ENCODE data around the gene PAQR3.
A peak's percentile ranks its signal among the peaks of the same experiment; 100 is the strongest.

PAQR3 gene

GRCh38 chr4:78938474-78938867, 767 bp downstream of the PAQR3 start:
- no peaks in the 10 kb centered on the region for H3K27me3 ChIP-seq
- no peaks in the 10 kb centered on the region for H3K36me3 ChIP-seq
- H3K9me3 ChIP-seq = no peaks in the 10 kb centered on the region
- no peaks in the 10 kb centered on the region for H3K4me1 ChIP-seq
- no peak for DNase-seq
- TF ChIP-seq CTCF (IDR thresholded peaks at IDR 0.05; ENCODE audit: low read depth, low read length) = no peak
- H3K4me3 ChIP-seq (ENCODE audit: low read depth, low read length) = peak overlapping the region; percentile 88

GRCh38 chr4:78937837-78938236, 1.4 kb downstream of the PAQR3 start:
- Histone ChIP-seq H3K27me3 (no peaks in the 10 kb centered on the region), H3K36me3 (no peaks in the 10 kb centered on the region), H3K9me3 (no peaks in the 10 kb centered on the region), H3K4me3 (ENCODE audit: low read depth, low read length) (peak overlapping the region; percentile 88; the same call in 1 of the 2 replicates), H3K4me1 (no peaks in the 10 kb centered on the region)
- DNase-seq = no peak
- TF ChIP-seq CTCF (IDR thresholded peaks at IDR 0.05; ENCODE audit: low read depth, low read length) = no peak

GRCh38 chr4:78936989-78937388, 2.2 kb downstream of the PAQR3 start:
- H3K4me1 ChIP-seq = no peaks in the 10 kb centered on the region
- no peaks in the 10 kb centered on the region for H3K27me3 ChIP-seq
- no peaks in the 10 kb centered on the region for H3K36me3 ChIP-seq
- no peaks in the 10 kb centered on the region for H3K9me3 ChIP-seq
- H3K4me3 ChIP-seq (ENCODE audit: low read depth, low read length) = no peak overlapping the region
- TF ChIP-seq CTCF (IDR thresholded peaks at IDR 0.05; ENCODE audit: low read depth, low read length) = no peak
- no peak for DNase-seq

- no peak for TF ChIP-seq CTCF (IDR thresholded peaks at IDR 0.05; ENCODE audit: low read depth, low read length)
- no peak for DNase-seq
- H3K36me3 ChIP-seq = peaks cover 12% of the 10 kb centered on the region
- H3K4me1 ChIP-seq = no peaks in the 10 kb centered on the region
- no peak overlapping the region for H3K4me3 ChIP-seq (ENCODE audit: low read depth, low read length)
- H3K27me3 ChIP-seq = no peaks in the 10 kb centered on the region
- H3K9me3 ChIP-seq = no peaks in the 10 kb centered on the region
Measured at GRCh38 chr4:78930016-78930629, 9.1 kb downstream of the PAQR3 start.

- Histone ChIP-seq H3K4me1 (no peaks in the 10 kb centered on the region), H3K36me3 (peaks cover 12% of the 10 kb centered on the region), H3K27me3 (no peaks in the 10 kb centered on the region), H3K4me3 (ENCODE audit: low read depth, low read length) (no peak overlapping the region), H3K9me3 (no peaks in the 10 kb centered on the region)
- no peak for TF ChIP-seq CTCF (IDR thresholded peaks at IDR 0.05; ENCODE audit: low read depth, low read length)
- DNase-seq = no peak
Measured at GRCh38 chr4:78928835-78929234, 10.4 kb downstream of the PAQR3 start.

GRCh38 chr4:78926826-78927225, 12.4 kb downstream of the PAQR3 start:
- peaks cover 12% of the 10 kb centered on the region for H3K36me3 ChIP-seq
- no peaks in the 10 kb centered on the region for H3K9me3 ChIP-seq
- H3K27me3 ChIP-seq = no peaks in the 10 kb centered on the region
- no peak overlapping the region for H3K4me3 ChIP-seq (ENCODE audit: low read depth, low read length)
- DNase-seq = no peak
- no peaks in the 10 kb centered on the region for H3K4me1 ChIP-seq
- TF ChIP-seq CTCF (IDR thresholded peaks at IDR 0.05; ENCODE audit: low read depth, low read length) = no peak
